D721Med (cell line): ENCODE measurements around the gene ERF.

ENCODE experiments used
- DNase-seq: peaks from one replicate; pipeline ENCODE4 v3.0.0; 2011; ENCODE audit warnings: low spot score; ENCODE audit not compliant: insufficient read length
- FAIRE-seq: peaks from 2 replicates; lab custom pipeline; 2011; peaks lifted over from hg19 to GRCh38; lab: Jason Lieb, UNC
- TF ChIP-seq, protein P1 (sequence below): IDR thresholded peaks from 2 replicates; pipeline ENCODE4 v1.5.1; 2012; ENCODE audit warnings: mild to moderate bottlenecking, control low read depth; ENCODE audit not compliant: insufficient read depth; ENCODE audit errors: missing control alignments

ERF gene

DNA sequence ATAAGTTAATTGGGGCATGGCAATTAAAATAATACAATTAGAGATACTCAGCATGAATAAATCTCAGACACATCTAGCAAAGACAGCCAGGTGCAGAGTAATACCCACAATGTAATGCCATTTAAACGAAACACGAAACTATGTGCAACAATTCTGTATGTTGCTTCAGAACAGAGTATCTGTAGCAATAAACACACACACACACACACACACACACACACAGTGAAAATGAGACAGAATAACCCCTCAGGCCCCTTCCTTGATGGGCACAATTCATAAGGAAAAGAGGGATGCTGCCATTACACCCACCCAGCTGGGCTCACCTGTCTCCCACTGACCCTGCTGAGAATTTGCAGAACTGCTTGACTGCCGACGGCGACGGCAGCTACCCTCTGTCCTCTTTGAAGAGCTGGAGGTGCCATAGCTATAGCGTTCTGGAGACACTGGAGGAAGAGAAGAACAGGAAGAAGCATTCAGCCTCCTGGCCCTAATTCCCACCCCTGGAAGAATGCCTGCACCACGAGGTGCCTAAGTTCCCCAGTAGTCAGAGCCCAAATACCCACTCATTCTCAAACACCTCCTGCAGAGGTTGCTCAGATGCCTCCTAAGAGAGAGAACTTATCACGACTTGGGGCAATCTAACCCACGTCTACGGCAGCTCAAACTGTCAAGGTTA, 40.0 kb downstream of the ERF start:
- DNase-seq (no peak), FAIRE-seq (no peak)
- TF ChIP-seq, protein P1, sequence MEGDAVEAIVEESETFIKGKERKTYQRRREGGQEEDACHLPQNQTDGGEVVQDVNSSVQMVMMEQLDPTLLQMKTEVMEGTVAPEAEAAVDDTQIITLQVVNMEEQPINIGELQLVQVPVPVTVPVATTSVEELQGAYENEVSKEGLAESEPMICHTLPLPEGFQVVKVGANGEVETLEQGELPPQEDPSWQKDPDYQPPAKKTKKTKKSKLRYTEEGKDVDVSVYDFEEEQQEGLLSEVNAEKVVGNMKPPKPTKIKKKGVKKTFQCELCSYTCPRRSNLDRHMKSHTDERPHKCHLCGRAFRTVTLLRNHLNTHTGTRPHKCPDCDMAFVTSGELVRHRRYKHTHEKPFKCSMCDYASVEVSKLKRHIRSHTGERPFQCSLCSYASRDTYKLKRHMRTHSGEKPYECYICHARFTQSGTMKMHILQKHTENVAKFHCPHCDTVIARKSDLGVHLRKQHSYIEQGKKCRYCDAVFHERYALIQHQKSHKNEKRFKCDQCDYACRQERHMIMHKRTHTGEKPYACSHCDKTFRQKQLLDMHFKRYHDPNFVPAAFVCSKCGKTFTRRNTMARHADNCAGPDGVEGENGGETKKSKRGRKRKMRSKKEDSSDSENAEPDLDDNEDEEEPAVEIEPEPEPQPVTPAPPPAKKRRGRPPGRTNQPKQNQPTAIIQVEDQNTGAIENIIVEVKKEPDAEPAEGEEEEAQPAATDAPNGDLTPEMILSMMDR = no peak

DNA sequence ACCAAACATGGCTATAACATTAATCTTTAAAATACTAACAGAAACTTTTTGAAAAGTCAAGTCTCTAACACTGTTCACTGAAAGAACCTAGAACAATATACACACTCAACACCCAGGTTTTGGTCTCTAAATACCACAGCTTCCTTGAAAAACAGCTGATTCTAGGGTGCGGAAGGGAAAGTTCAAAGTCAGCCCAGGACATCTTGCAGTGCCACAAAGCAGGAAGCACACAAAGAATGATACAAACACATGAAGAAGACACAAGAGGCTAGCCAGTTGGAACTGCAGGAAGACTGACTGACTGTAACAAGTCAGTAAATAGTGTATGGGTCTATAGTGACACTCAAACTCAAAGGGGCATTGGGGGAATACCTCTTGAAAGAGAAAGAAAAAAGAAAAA, 42.0 kb downstream of the ERF start:
- DNase-seq (no peak), FAIRE-seq (no peak)
- TF ChIP-seq, protein P1 = no peak

GRCh38 chr19:42208612-42209011, 46.3 kb downstream of the ERF start:
- TF ChIP-seq, protein P1 = no peak
- FAIRE-seq = no peak
- DNase-seq = no peak

DNA sequence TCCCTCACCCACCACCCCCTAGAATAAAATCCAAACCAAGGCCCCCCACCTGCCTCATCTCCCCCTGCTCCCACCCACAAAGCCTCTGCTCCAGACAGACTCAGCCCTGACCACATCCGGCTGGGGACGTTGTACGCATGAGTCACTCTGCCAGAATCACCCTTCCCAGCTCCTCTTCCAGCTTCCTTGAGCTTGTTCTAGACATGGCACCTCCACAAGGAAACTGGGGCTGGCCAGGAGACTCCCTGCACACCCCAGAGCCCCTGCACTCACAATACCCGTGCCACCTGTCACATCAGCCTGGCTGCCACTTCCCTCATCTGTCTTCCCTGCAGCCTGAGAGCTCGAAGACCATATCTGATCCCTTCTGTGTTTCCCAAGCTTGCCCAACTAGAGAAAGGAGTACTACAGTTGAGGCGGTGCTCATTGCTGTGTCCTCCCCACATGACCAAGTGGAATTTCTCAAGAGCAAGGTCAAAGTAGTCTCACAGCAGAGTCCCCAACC, 47.1 kb downstream of the ERF start:
- no peak for FAIRE-seq
- DNase-seq = no peak
- TF ChIP-seq, protein P1 = no peak

- TF ChIP-seq, protein P1 = no peak
- FAIRE-seq (no peak), DNase-seq (no peak)
Measured at GRCh38 chr19:42206871-42207755, 47.8 kb downstream of the ERF start.

- no peak for DNase-seq
- no peak for FAIRE-seq
- TF ChIP-seq, protein P1 = no peak
Measured at GRCh38 chr19:42204664-42205063, 50.3 kb downstream of the ERF start.
